WI38 (cell line): ENCODE measurements around the gene NBEA.

Source experiments
- H3K4me3 ChIP-seq: 2 replicates; pipeline ENCODE4 v1.5.1; 2011; ENCODE audit warnings: low read depth, mild to moderate bottlenecking, control low read depth, low read length
- CTCF ChIP-seq: IDR thresholded peaks from 2 replicates; pipeline ENCODE4 v1.5.1; 2012; ENCODE audit warnings: low read depth, mild to moderate bottlenecking, control low read depth, low read length

Gene NBEA

GRCh38 chr13:34935841-34936240 lies 6.2 kb upstream of the NBEA start:
- H3K4me3 ChIP-seq = no peak overlapping the region
- no peak for TF ChIP-seq CTCF

- H3K4me3 ChIP-seq = no peak overlapping the region
- TF ChIP-seq CTCF = no peak
These were observed 2.3 kb upstream of the NBEA start for GRCh38 chr13:34939771-34940170.

DNA sequence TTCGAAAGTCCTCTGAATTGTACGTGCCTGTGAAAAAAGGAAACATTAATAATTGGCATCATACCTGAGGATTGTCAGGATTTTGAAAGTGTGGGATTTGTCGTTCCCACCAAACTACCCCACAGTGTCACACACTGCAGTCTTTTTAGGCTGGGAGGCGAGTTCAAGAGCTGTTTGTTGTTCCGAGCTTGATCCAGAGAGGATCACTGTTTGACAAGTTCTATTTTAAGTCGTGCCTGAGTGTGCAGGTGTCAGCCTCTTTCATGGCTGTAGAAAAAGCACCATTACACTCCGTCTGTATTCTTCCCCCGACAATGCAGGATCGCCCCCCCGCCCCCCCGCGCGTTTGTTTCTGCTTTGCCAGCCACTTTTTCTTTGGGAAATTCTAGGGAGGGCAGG lies 635 bp upstream of the NBEA start:
- no peak overlapping the region for H3K4me3 ChIP-seq
- no peak for TF ChIP-seq CTCF

- no peak for TF ChIP-seq CTCF
- peak overlapping the region; percentile 58 for H3K4me3 ChIP-seq
These were observed 814 bp downstream of the NBEA start for GRCh38 chr13:34942732-34943435.

DNA sequence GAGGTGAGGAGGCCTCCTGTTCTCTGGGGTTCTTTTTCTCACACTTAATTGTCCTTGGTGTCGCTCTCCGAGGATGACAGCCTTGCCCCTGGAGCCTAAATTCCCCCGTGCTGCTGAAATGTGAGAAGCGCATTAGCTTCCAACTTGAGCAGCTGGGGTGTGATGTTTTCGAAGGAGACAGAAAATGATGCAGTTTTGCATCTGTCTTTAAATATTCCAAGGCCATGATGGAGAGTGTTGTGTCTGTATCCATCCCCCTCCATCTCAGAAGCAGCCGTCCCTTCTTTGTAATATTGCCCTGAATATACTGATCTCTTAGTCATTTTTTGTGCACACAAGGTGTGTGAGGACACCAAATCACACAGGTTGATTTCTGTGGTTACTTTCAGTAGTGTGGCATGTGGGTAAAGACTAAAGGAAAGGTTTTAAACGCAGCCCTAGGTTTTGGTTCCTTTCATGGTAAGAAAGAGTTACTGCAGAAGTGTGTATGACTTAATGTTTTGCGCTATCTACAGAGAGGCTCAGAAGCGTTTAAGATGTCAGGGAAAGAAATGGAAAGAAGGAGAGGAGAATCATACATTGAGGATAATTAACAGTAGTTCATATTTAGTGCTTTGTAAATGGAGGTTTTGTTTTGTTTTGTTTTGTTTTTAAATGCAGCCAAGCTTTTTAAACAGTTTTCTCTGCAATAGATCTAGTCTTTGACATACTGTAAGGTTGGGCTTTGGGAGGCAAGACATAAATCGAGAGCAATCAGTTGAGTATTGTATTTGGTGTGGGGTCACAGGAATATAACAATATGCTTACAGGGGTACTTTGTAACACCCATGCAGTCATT lies 1.6 kb downstream of the NBEA start:
- TF ChIP-seq CTCF = no peak
- H3K4me3 ChIP-seq = no peak overlapping the region

DNA sequence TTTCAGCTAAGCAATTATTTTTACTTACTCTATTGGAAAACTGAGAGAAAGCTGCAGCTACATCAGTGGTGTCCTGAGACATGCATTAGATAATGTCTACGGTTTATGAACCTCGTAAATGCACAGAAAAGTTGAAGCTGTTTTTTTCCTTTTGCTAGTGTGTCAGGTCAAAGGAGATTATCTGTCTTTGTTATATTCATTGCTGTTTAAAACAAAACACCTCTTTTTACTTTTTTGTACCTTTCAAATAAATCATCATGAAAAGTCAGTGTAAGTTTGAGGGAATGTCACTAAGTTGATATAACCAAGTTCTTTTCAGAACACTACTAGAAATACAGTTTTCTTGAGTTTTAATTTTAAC lies 2.2 kb downstream of the NBEA start:
- no peak for TF ChIP-seq CTCF
- no peak overlapping the region for H3K4me3 ChIP-seq

GRCh38 chr13:34944751-34945150 lies 2.7 kb downstream of the NBEA start:
- TF ChIP-seq CTCF = no peak
- no peak overlapping the region for H3K4me3 ChIP-seq
